Neutrophil (primary cell): Measurements from ENCODE around the gene C2orf42.
"Not testable (repeated sequence)": the region's sequence is repeated elsewhere in the genome, so short reads cannot be mapped to it uniquely, and the experiment has no call there.

Experiments
- H3K27ac ChIP-seq: fragments of 200-600 bp; sonication (generic); 2 replicates; pipeline ENCODE4 v1.5.1; 2016; ENCODE audit warnings: mild to moderate bottlenecking, moderate library complexity
- H3K27me3 ChIP-seq: fragments of 200-600 bp; sonication (generic); 2 replicates; pipeline ENCODE4 v1.6.0; 2016; ENCODE audit warnings: mild to moderate bottlenecking
- H3K36me3 ChIP-seq: fragments of 200-600 bp; sonication (generic); 2 replicates; pipeline ENCODE4 v1.5.1; 2017
- H3K4me1 ChIP-seq, 2 experiments: fragments of 200-600 bp in 1 of 2; sonication (generic) in 1 of 2; 1 replicate in 1 of 2; 2 replicates in 1 of 2; pipeline versions ENCODE4 v1.5.1 to v1.6.1; 2013 to 2016; ENCODE audit warnings: low read depth in 1 of 2, low read length in 1 of 2, mild to moderate bottlenecking in 1 of 2, moderate library complexity in 1 of 2; ENCODE audit not compliant: control insufficient read depth in 1 of 2, insufficient read depth in 1 of 2
- H3K4me3 ChIP-seq, 2 experiments: fragments of 200-600 bp in 1 of 2; sonication (generic) in 1 of 2; 1 replicate in 1 of 2; 2 replicates in 1 of 2; pipeline ENCODE4 v1.5.1; 2013 to 2016; ENCODE audit warnings: low read depth in 1 of 2, low read length in 1 of 2, mild to moderate bottlenecking in 1 of 2, moderate library complexity in 1 of 2
- H3K9me3 ChIP-seq: fragments of 200-600 bp; sonication (generic); 2 replicates; pipeline ENCODE4 v1.5.1; 2016
- CTCF ChIP-seq: fragments of 200-600 bp; sonication (generic); IDR thresholded peaks from 2 replicates; pipeline ENCODE4 v1.5.1; 2016; ENCODE audit warnings: antibody characterized with exemption

Gene C2orf42

GRCh38 chr2:70111752-70112591, 78.8 kb downstream of the C2orf42 start:
- H3K4me1 ChIP-seq: peaks cover 43 to 56% of the 10 kb centered on the region in 2 experiments
- no peak for TF ChIP-seq CTCF
- no peaks in the 10 kb centered on the region for H3K27me3 ChIP-seq
- no peaks in the 10 kb centered on the region for H3K9me3 ChIP-seq
- H3K4me3 ChIP-seq: peak overlapping the region in 1 of 2 experiments; percentile 31
- H3K27ac ChIP-seq: peak overlapping the region; percentile 95
- H3K36me3 ChIP-seq: no peaks in the 10 kb centered on the region

- H3K4me1 ChIP-seq: peaks cover 43 to 48% of the 10 kb centered on the region in 2 experiments
- H3K27ac ChIP-seq: peak overlapping the region; percentile 95
- not testable (repeated sequence) for H3K36me3 ChIP-seq, H3K9me3 ChIP-seq, H3K4me3 ChIP-seq, H3K27me3 ChIP-seq
Measured at GRCh38 chr2:70110397-70110796, 80.4 kb downstream of the C2orf42 start.

- H3K27me3 ChIP-seq, H3K4me3 ChIP-seq, H3K36me3 ChIP-seq, H3K27ac ChIP-seq, H3K9me3 ChIP-seq: not testable (repeated sequence)
- H3K4me1 ChIP-seq: peaks cover 49 to 51% of the 10 kb centered on the region in 2 experiments
Measured at GRCh38 chr2:70106138-70106537, 84.7 kb downstream of the C2orf42 start.

GRCh38 chr2:70104231-70105111, 86.3 kb downstream of the C2orf42 start:
- H3K27ac ChIP-seq: peak overlapping the region; percentile 57
- no peak overlapping the region for H3K4me3 ChIP-seq
- H3K9me3 ChIP-seq: no peaks in the 10 kb centered on the region
- no peaks in the 10 kb centered on the region for H3K27me3 ChIP-seq
- no peak for TF ChIP-seq CTCF
- H3K36me3 ChIP-seq: no peaks in the 10 kb centered on the region
- peaks cover 37 to 40% of the 10 kb centered on the region in 2 experiments for H3K4me1 ChIP-seq

GRCh38 chr2:70103531-70104061, 87.2 kb downstream of the C2orf42 start:
- no peak for TF ChIP-seq CTCF
- Histone ChIP-seq H3K27me3 (no peaks in the 10 kb centered on the region), H3K27ac (peak overlapping the region; percentile 57), H3K4me3 (no peak overlapping the region), H3K9me3 (no peaks in the 10 kb centered on the region), H3K36me3 (no peaks in the 10 kb centered on the region), H3K4me1 (peaks cover 32 to 33% of the 10 kb centered on the region in 2 experiments)

- H3K27me3 ChIP-seq, H3K36me3 ChIP-seq, H3K27ac ChIP-seq, H3K9me3 ChIP-seq, H3K4me3 ChIP-seq: not testable (repeated sequence)
- H3K4me1 ChIP-seq: peaks cover 20 to 21% of the 10 kb centered on the region in 2 experiments
Measured at GRCh38 chr2:70102323-70102905, 88.4 kb downstream of the C2orf42 start.

GRCh38 chr2:70101686-70102085, 89.1 kb downstream of the C2orf42 start:
- H3K27ac ChIP-seq, H3K27me3 ChIP-seq, H3K4me3 ChIP-seq, H3K9me3 ChIP-seq, H3K36me3 ChIP-seq: not testable (repeated sequence)
- H3K4me1 ChIP-seq: peaks cover 17% of the 10 kb centered on the region in 2 experiments
